ENCODE data around the gene OR51B4.

GRCh38 chr11:5290106-5290505, 11.6 kb downstream of the OR51B4 start:
- TF ChIP-seq CTCF (tag by site-specific recombination; IDR thresholded peaks at IDR 0.05) (no peak), ZNF501 (tag by site-specific recombination; IDR thresholded peaks at IDR 0.05) (no peak), ZNF239 (tag by site-specific recombination; IDR thresholded peaks at IDR 0.05) (no peak), ZNF280D (tag by site-specific recombination; IDR thresholded peaks at IDR 0.05) (no peak), ZNF274 (IDR thresholded peaks at IDR 0.05; ENCODE audit: low read length) (no peak), ZNF274 (tag by site-specific recombination; IDR thresholded peaks at IDR 0.05; ENCODE audit: borderline replicate concordance) (no peak), ZNF560 (tag by site-specific recombination; IDR thresholded peaks at IDR 0.05; ENCODE audit: borderline replicate concordance) (no peak), ZNF350 (tag by site-specific recombination; IDR thresholded peaks at IDR 0.05) (no peak), ZNF629 (tag by site-specific recombination; IDR thresholded peaks at IDR 0.05) (no peak)
